Activated CD4-positive, alpha-beta T cell treated with anti-CD3 and anti-CD28 coated beads, Interleukin-2, amount 50 U/mL, for 4 hours (primary cell): ENCODE measurements around the gene FAM50A.
A peak's percentile ranks its signal among the peaks of the same experiment; 100 is the strongest.
"Not testable (repeated sequence)": the region's sequence is repeated elsewhere in the genome, so short reads cannot be mapped to it uniquely, and the experiment has no call there.

ENCODE experiments used
- DNase-seq, 2 experiments: peaks; one replicate each; pipeline ENCODE4 v3.0.0-alpha.2; 2020

Gene FAM50A

GRCh38 chrX:154486052-154486395 lies 42.1 kb downstream of the FAM50A start:
- DNase-seq = no peak

- peak in 1 of 2 experiments; percentile 26 for DNase-seq
Observed at GRCh38 chrX:154486396-154487207, 42.7 kb downstream of the FAM50A start, which contains the start of gene UBL4A. Gene UBL4A, minus strand, starts transcription at chrX:154486615. Its CDS starts 31 bp downstream, at chrX:154486584.

- DNase-seq = no peak
Observed at GRCh38 chrX:154487518-154488290, 43.8 kb downstream of the FAM50A start.

DNA sequence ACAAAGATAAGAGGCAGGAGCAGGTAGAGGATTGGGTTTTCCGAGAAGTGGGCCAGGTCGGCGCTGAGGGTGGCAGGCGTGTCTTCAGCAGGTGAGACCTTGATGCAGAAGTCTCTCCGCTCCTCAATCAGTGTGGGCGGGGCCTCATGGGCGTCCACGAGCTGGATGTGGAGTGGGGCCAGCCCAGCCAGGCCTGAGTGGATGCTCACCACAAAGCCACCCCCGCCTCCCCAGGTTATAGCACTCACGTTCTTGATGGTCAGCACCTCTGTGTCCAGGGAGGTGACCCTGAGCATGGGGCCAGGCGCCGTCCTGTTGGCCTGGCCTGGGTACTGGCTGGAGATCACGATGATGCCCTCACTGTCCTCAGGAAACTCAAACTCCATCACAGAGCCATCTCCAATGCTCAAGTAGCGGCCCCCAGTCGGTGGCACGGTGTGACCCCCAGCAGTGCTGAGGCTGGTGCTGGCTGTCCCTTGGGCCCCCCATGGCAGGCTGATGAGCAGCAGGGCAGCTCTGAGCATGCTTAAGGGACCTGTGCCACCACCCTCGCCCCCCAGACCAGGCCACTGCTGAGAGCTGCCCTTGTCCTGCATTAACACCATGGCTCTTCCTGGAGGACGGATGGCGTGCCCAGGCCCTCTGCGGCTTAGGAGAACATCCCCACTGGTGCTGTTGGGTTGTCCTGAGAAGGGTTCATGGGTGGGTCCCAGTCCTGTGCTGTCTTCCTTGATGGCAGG lies 44.6 kb downstream of the FAM50A start:
- no peak for DNase-seq

DNA sequence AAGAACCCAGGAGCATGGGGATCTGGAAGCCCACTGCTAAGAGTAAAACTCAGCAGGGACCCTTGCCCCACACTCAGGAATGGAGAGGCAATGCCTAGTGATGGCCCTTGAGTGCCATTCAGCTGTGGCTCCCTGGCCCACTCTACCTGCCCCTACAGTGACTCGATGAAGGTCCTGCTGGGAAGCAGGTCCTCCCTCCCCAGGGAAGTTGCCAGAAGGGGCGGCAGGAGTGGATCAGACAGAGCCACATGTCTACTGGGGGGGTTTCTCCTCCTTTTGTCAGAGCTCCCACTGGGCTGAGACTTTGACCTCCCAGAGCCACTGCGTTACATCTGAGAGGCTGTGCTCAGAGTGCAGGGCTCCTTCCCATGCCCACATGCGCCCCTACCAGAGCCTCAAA lies 45.2 kb downstream of the FAM50A start:
- no peak for DNase-seq

DNA sequence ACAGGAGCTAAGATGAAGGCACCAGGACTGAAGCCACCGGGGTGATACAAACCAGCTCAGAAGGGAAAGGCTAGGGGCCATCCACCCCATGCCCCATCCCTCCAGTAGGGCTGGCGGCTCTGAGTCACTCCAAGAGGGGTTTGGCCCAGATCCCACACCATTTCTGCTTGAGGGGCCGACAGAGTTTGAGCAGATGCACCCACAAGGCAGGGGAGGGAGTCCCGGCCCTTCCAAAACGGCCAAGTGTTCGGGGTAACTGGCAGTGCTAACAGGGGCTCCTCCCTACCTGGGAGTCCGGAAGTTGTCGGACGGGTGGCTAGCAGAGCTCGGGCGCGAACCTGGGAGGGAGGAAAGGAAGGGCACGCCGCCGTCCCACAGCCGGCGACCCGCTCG lies 46.1 kb downstream of the FAM50A start:
- no peak for DNase-seq

GRCh38 chrX:154490414-154491083 lies 46.6 kb downstream of the FAM50A start, which contains the start of gene SLC10A3:
Gene SLC10A3, minus strand, starts transcription at chrX:154490629. Its CDS starts 1,689 bp downstream, at chrX:154488940.
- DNase-seq = peak; percentile 76 to 80

DNA sequence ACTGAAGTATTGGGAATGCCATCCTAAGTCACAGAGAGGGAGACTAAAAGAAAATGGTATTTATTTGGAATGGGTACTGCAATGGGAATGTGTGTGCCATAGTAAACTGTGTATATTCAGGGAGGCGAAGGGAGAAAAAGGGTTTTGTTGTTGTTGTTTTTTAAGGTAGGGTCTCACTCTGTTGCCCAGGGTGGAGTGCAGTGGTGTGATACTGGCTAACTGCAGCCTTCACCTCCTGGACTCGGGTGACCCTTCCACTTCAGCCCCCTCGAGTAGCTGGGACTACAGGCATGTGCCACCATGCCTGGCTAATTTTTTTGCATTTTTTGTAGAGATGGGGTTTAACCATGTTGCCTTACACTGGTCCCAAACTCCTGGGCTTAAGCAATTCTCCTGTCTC lies 50.8 kb downstream of the FAM50A start:
- DNase-seq = no peak

DNA sequence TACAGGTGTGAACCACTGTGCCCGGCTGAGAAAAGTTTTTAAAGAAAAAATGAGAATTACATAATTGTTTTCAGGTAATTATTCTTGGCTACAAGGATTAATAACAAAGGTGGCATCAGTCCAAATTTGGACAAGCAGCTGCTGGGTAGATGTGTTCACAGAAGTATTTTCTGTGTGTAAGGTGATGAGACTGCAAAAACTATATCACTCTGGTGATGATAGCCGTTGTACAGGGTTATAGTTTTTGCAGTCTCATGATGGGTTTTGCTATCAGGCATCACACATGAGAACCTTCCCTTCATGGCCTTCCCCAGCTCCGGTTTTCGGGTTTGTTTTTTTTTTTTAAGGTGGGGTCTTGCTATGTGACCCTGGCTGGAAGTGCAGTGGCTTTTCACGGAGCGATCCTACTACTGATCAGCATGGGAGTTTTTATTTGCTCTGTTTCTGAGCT lies 51.6 kb downstream of the FAM50A start:
- DNase-seq = no peak

- not testable (repeated sequence) for DNase-seq
Observed at GRCh38 chrX:154496591-154497137, 52.7 kb downstream of the FAM50A start.
